ENCODE data around the gene IL21R.

Gene IL21R

DNA sequence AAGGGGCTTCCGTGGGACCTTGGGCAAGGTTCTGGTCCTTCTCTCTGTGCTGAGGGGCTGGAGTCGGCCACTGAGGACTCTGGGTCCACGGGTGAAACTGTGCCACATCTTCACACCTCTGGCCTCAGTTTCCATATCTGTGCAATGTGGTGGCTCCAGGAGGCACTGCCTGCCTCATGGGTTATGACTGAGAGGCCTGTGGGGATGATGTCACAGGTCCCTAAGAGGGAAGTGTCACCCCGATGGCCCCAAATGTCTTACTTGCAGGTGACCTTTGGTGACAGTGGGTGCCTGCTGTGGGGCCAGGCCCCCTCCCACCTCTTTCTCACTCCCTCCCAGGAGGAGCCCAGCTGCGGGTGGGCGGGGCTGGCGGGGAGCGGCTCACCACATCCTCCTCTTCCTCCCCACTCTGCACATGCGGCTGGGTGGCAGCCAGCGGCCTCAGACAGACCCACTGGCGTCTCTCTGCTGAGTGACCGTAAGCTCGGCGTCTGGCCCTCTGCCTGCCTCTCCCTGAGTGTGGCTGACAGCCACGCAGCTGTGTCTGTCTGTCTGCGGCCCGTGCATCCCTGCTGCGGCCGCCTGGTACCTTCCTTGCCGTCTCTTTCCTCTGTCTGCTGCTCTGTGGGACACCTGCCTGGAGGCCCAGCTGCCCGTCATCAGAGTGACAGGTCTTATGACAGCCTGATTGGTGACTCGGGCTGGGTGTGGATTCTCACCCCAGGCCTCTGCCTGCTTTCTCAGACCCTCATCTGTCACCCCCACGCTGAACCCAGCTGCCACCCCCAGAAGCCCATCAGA is at the start of gene IL21R:
Gene IL21R (plus strand): TSS at position 407 of the 801 bp plus-strand sequence. CDS start 27,898 bp downstream, outside the sequence.
- DNase-seq = peak; percentile 70 to 88 (median 79)

DNA sequence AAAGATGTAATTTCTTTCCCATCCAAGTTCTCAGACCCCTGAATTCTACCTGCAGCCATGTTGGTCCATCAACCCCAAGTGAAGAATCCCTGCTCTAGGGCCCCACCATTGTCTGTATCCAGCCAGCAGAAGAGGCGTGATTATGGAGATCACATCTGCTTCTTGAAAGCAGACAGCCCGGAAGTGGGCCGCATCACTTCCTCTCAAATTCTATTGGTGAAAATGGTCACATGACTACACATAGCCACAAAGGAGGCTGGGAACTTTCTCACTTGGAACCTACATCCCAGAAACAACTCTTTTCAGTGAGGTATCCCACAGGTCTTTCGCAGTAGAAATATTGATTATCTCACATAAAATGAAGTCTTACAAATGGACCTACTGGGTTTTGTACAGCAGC is 48.1 kb upstream of the IL21R start:
- no peak for DNase-seq

DNA sequence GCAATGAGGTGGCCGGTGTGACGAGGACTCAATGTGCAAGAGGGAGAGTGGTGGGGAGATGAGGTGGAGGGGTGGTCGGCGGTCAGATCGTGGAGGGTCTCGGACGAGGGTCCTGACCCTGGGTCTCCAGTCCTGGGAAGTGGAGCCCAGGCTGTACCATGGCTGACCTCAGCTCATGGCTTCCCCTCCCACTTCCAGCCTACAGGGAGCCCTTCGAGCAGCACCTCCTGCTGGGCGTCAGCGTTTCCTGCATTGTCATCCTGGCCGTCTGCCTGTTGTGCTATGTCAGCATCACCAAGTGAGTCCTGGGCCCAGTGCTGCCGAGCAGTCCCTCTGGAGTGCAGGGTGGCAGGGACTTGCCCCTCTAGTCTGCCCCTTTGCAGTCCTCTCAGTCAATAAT is 46.4 kb upstream of the IL21R start:
- DNase-seq = peak in 5 of 6 experiments; percentile 18 to 43 (median 21)

DNA sequence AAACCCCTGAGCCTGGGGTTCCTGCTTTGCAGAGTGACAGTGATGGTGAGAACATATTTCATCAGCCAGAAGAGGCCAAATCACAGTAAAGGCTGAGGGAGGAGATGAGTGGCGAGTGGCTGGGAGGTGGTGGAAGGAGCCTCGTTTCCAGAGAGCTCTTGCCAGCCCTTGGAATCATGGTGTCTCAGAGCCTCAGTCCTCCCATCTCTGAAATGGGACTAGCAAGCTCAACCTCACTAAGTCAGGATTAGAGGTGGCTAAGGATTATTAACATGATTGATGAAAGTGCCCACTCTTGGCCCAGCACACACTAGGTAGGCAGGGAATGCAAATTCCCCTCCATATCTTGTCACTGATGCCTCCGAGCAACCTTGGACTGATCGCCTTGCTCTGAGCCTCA is 45.2 kb upstream of the IL21R start:
- no peak for DNase-seq

DNA sequence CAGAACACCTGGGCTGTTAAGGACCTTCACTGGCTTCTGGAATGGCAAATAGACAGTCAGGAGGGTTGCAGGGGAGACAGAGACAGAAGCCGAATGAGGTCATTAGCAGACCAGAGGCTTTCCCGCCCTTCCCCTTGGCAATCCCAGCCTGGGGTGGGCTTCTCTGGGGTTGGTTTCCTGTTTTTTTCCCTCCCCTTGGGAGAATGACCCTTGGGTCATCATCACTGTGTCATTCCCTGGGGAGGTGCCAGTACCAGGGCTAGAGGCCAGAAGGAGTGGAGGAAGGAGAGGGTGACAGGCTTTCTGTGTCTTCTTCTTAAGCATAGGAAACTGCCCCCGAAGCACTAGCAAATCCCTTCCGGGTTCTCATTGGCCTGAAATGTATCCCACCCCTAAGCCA is 42.9 kb upstream of the IL21R start:
- no peak for DNase-seq

DNA sequence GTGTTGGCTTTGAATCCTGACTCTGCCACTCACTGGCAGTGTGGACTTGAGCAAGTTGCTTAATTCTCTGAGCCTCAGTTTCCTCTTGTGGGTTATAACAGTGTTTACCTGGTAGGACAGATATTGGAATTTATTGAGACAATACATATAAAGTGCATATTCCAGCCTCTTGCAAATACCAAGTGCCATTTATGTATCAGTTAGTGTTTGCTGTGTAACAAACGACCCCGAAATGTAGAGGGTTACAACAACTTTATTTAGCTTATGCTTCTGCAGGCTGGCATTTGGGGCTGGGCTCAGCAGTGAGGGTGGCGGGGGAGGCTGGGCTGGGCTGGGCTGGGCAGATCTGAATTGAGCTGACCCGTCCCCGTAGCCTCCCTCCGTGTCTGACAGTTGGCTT is 42.4 kb upstream of the IL21R start:
- DNase-seq = no peak

DNA sequence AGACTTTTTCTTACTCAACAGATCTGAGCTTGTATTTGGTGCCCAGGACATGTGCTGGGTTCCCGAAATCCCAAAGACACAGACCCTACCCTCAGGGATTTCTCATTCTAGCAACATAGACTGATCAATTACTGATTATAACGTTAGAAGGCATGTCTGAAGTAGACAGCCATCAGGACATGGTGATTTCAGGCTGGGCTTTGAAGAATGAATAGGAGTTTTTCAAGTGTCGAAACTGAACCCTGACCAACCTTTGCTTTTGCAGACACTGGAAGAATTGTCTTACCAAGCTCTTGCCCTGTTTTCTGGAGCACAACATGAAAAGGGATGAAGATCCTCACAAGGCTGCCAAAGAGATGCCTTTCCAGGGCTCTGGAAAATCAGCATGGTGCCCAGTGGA is 40.0 kb upstream of the IL21R start:
- no peak for DNase-seq

DNA sequence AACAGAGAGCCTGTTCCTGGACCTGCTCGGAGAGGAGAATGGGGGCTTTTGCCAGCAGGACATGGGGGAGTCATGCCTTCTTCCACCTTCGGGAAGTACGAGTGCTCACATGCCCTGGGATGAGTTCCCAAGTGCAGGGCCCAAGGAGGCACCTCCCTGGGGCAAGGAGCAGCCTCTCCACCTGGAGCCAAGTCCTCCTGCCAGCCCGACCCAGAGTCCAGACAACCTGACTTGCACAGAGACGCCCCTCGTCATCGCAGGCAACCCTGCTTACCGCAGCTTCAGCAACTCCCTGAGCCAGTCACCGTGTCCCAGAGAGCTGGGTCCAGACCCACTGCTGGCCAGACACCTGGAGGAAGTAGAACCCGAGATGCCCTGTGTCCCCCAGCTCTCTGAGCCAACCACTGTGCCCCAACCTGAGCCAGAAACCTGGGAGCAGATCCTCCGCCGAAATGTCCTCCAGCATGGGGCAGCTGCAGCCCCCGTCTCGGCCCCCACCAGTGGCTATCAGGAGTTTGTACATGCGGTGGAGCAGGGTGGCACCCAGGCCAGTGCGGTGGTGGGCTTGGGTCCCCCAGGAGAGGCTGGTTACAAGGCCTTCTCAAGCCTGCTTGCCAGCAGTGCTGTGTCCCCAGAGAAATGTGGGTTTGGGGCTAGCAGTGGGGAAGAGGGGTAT is 39.3 kb upstream of the IL21R start:
- no peak for DNase-seq

DNA sequence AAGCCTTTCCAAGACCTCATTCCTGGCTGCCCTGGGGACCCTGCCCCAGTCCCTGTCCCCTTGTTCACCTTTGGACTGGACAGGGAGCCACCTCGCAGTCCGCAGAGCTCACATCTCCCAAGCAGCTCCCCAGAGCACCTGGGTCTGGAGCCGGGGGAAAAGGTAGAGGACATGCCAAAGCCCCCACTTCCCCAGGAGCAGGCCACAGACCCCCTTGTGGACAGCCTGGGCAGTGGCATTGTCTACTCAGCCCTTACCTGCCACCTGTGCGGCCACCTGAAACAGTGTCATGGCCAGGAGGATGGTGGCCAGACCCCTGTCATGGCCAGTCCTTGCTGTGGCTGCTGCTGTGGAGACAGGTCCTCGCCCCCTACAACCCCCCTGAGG is 38.7 kb upstream of the IL21R start:
- no peak for DNase-seq

DNA sequence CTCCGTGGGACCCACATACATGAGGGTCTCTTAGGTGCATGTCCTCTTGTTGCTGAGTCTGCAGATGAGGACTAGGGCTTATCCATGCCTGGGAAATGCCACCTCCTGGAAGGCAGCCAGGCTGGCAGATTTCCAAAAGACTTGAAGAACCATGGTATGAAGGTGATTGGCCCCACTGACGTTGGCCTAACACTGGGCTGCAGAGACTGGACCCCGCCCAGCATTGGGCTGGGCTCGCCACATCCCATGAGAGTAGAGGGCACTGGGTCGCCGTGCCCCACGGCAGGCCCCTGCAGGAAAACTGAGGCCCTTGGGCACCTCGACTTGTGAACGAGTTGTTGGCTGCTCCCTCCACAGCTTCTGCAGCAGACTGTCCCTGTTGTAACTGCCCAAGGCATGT is 38.2 kb upstream of the IL21R start:
- DNase-seq = no peak

DNA sequence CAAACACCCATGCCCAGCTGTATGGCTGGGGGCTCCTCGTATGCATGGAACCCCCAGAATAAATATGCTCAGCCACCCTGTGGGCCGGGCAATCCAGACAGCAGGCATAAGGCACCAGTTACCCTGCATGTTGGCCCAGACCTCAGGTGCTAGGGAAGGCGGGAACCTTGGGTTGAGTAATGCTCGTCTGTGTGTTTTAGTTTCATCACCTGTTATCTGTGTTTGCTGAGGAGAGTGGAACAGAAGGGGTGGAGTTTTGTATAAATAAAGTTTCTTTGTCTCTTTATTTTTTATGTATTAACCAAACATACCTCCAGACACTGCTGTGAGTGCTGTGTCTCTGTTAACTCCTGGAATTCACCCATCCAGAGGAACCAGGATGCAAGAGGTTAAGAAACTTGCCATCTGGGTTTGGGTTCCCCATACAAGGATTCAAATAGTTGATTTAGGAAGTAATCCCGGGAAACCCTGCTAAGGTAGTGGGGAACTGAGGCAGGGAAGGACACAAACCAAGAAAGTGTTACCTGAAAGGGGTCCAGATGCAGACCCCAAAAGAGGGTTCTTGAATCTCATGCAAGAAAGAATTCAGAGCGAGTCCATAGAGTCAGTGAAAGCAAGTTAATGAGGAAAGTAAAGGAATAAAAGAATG is 37.4 kb upstream of the IL21R start:
- DNase-seq = no peak

DNA sequence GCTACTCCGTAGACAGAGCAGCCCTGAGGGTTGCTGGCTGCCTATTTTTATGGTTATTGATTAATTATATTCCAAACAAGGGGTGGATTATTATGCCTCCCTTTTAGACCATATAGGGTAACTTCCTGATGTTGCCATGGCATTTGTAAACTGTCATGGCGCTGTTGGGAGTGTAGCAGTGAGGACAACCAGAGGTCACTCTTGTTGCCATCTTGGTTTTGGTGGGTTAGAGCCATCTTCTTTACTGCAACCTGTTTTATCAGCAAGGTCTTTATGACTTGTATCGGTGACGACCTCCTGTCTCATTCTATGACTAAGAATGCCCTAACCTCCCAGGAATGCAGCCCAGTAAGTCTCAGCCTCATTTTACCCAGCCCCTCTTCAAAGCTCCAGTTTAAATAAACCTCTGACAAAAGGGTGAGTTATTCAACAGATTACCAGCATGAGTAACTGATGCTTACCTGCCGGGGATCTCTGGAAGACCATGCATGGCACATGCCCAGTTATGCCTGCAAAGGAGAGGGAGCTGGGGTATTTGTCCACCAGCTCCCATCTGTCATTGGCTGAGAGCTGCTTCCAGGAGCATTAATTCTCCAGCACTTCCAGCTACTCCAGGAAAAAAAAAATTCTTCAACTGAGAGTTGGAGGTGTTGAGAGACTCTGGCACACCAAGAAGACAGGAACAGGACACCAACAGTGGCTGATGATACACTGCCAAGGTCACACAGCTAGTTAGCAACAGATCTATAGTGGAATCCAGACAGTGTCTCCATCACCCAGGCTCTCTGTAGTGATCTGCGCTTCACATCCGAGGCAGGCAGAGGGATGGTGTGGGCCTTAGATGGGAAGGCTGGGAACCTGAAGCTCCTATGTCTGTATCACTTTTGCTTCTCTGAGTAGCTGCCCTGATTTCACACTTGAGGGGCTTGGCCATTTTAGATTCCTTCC is 36.6 kb upstream of the IL21R start:
- no peak for DNase-seq

DNA sequence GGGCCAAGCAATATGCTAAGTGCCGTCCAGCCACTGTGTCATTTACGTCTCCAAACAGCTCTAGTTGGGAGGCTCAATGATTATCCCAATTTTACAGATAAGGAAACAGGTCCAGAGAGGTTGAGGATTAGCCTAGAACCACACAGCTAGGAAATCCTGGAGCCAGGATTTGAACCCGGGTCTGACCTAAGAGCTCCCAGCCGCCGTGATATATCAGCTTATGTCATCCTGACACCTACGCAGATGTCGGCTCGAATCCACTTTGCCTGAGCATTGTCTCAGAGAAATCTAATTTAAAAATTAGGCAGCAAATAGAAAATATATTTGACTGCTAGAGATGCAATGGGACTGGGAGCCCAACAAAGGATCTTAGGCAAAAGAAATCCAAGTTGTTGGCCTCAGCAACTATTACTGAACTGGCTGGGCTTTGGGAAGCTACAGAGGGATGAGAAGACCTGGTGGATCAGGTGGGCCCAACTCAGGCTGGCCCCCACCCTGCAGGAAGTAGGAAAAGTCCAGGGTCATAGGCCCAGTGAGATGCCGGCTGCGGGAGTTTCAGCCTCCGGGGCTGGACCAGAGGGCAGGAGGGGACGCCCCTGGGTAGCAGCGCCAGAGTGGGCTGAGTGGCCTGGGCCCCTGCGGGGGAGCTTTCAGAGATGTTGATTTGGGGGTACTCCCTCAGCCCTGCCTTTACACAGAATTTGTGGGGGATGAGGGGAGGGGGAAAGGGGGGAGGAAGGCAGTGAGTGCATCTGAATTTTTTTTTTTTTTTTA is 35.1 kb upstream of the IL21R start:
- peak in 2 of 6 experiments; percentile 47 to 53 for DNase-seq

DNA sequence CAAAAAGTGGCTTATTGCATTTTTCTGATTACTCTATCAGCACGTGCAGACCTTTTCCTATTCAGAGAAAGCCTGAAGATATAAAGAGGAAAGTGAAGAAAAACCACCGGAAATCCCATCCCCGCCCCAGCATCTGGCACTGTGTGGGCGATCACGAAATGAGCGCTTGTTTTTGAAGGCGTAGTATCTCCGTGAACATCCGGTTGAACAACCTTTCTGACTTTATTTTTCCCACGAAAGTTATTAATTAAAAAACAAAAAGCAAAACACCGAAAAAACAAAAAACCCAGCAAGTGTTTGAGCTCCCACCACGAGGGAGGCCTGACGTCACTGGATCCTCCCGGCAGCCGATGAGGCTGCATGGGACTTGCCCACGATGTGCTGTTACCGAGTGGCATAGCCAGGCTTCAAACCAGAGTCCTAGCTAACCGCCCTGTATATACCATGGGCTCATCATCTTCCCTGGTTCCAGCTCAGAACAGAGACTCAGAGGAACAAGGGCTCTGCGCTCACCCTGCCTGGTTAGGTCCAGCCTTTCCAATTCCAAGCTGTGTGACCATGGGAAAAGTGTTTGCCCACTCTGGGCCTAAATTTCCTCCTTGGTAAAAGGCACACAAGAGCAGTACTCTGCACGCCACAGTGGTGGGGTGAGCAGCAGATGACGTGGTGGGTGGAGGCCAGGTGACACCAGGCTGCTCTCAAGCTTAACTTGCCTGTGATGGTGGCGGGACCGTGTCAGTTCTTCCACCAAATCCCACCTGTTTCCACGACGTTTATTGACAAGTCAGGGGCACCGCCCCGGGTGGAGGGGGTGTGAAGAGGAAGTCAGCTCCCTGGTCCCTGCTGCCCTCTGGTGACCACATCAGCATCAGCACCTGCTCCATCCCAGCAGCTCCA is 34.3 kb upstream of the IL21R start:
- DNase-seq = peak; percentile 89 to 96 (median 92)

DNA sequence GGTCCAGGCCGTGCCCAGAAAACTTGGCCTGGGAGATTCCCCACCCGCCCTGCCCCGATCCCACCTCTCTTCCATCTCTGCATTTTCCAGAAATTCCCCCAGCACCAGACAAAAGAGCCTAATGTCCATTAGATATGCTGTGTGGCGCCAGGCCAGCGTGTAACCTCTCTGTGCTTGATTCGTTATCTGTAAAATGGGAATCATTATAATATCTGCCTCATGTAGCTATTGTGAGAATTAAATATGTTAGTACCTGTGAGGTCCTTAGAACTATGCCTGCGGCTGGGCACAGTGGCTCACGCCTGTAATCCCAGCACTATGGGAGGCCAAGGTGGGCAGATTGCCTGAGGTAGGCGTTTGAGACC is 33.6 kb upstream of the IL21R start:
- no peak for DNase-seq

DNA sequence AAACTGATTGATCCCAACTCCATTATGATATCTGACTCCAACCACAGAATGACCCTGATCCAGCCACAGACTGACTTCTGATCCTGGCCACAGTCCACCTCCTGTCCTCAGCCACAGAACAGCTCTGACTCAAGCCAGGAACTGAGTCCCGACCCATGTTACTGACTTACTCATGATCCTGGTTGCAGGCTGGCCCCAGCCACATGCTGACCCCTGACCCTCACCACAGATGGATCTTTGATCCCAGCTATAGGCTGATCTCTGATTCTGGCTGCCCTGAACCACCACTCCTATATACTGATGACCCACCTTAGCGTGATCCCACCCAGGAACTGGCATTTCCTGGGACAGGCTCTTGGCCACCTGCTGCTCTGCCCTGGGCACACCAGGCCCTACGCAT is 32.2 kb upstream of the IL21R start:
- no peak for DNase-seq

DNA sequence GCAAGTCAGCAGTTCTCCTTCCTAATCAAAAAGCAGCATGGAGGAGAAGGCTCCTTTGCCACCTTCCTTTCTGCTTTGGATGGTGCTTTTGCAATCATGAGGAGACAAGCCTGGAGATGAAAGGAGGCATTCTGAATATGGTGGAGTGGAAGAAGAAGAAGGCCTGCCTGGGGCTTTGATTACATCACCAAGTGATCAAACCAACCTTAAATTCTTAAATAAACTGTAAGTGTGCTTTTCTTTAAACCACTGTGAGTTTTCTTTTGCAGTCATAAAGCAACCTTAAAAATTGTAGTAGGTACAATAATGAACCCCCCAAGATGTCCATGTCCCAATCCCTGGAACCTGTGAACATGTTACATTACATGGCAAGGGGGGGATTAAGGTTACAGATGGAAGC is 31.7 kb upstream of the IL21R start:
- no peak for DNase-seq

DNA sequence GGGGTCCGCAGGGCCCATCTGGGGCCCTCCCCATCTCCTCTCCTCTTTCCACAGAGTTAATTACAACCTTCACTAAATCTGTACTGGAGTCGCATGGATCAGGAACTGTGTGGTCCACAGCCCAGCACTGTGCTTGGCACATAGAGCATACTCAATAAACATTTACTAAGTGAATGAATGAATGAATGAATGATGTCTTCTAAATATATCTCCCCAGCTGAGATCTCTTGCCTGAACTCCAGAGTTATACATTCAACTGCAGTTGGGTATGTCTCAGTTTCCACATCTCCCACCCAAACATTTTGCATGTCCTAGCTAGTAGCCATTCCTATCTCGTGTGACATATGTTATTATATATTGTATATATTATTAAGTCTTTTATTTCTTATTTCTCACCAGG is 28.7 kb upstream of the IL21R start:
- DNase-seq = no peak

DNA sequence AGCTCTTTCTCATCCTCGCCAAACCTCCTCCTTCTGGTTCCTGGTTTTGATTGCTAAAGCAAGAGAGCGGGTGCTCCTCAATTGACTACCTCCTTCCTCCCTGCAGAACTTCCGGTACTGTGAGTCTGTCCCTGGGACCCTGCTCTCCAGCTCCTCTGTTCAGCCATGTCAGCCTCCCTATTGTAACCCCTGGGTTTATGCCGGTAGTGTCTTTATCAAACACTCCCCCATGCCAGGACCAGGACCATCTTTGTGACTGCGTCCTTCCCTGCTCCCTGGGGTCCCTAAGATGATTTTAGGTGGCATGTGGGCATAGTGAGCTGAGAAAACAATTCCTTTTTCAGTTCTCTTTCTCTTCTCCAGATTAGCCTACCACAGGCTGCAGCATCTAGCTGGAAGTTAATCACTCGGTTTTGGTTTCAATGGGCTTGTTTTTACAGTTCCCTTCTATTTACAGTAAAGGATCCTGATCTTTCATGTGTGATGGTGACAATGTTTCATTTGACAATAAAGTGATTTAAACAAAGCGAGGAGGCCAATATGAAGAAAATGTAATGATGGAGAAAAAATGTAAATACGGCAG is 27.7 kb upstream of the IL21R start:
- peak in 1 of 6 experiments; percentile 35 for DNase-seq

DNA sequence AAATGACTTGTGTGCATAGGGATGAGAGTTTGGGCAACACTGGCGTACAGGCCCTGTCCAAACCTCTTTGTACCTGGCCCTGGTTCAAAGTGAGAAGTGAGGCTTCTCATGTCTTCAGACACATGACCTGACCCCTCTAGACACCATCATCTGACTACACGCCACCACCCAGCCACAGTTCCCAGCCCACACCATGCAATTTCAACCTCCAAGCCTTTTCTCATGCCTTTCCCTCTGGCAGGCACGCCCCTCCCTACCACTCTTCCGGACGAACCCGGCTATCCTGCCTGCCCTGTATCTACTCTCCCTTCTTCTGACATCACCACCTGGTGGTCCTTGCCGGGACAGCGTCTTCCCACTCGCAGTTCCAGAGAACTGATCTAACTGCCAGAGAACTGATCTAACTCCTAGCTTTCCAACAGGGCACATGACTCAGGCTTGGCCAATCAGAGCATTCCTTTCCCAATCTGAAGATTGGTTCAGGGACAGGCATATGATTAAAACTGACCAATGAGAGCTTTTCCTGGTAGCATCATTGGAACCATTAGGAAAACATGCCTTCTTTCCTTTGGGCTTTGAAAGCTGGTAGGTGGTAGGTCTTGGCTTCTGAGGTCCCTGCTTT is 27.1 kb upstream of the IL21R start:
- DNase-seq = peak in 4 of 6 experiments; percentile 14 to 31 (median 21)
